Smooth muscle cell (in vitro differentiated cells): ENCODE results near the gene WDR5B. TPM values are rescaled to one million over a fixed set of nuclear protein-coding genes. Genes with fewer than 3 reads are reported as not detected.

ENCODE experiments used
- DNase-seq: peaks from one replicate; lab custom pipeline; 2025; ENCODE audit not compliant: unreplicated experiment; lab: John Stamatoyannopoulos, UW
- H2AFZ ChIP-seq: fragments of 200-600 bp; sonication (generic); 2 replicates; pipeline ENCODE4 v1.6.0; 2016; ENCODE audit warnings: antibody characterized with exemption, low read depth, mild to moderate bottlenecking
- H3F3A ChIP-seq: fragments of 200-600 bp; sonication (generic); 2 replicates; pipeline ENCODE4 v1.6.0; 2017; ENCODE audit warnings: antibody characterized with exemption, low read depth
- H3K27ac ChIP-seq: fragments of 200-600 bp; sonication (generic); 2 replicates; pipeline ENCODE4 v1.5.1; 2016; ENCODE audit warnings: low read depth, mild to moderate bottlenecking
- H3K27me3 ChIP-seq: fragments of 200-600 bp; sonication (generic); 2 replicates; pipeline ENCODE4 v1.6.1; 2016; ENCODE audit warnings: low read depth, mild to moderate bottlenecking
- H3K36me3 ChIP-seq: fragments of 200-600 bp; sonication (generic); 2 replicates; pipeline ENCODE4 v1.5.1; 2016; ENCODE audit warnings: low read depth
- H3K4me1 ChIP-seq: fragments of 200-600 bp; sonication (generic); 2 replicates; pipeline ENCODE4 v1.5.1; 2016; ENCODE audit warnings: low read depth
- H3K4me2 ChIP-seq: fragments of 200-600 bp; sonication (generic); 2 replicates; pipeline ENCODE4 v1.6.0; 2016; ENCODE audit warnings: mild to moderate bottlenecking
- H3K4me3 ChIP-seq: fragments of 200-600 bp; sonication (generic); 2 replicates; pipeline ENCODE4 v1.5.1; 2016; ENCODE audit warnings: mild to moderate bottlenecking
- H3K79me2 ChIP-seq: fragments of 200-600 bp; sonication (generic); 2 replicates; pipeline ENCODE4 v1.6.0; 2016; ENCODE audit warnings: low read depth, mild to moderate bottlenecking
- H3K9ac ChIP-seq: fragments of 200-600 bp; sonication (generic); 2 replicates; pipeline ENCODE4 v1.6.0; 2016; ENCODE audit warnings: low read depth
- H3K9me3 ChIP-seq: fragments of 200-600 bp; sonication (generic); replicated peaks from 2 replicates; pipeline ENCODE4 v1.5.1; 2016; ENCODE audit warnings: low read depth
- H4K20me1 ChIP-seq: fragments of 200-600 bp; sonication (generic); 2 replicates; pipeline ENCODE4 v1.6.0; 2016; ENCODE audit warnings: low read depth
- CTCF ChIP-seq: fragments of 200-600 bp; sonication (generic); IDR thresholded peaks from 2 replicates; pipeline ENCODE4 v1.5.1; 2017; ENCODE audit warnings: borderline replicate concordance, mild to moderate bottlenecking, antibody characterized with exemption; ENCODE audit not compliant: insufficient read depth, poor library complexity, severe bottlenecking
- whole genome bisulfite sequencing: methylation state at CpG from one replicate; pipeline ENCODE4 v1.1.7; 2016; ENCODE audit warnings: low lambda C conversion rate; 5-methylcytosine and 5-hydroxymethylcytosine counted together
- polyA plus RNA-seq: library from polyadenylated mRNA; unstranded; fragments of >200 nt; fragmentation: Nextera tagmentation; extraction: Ambion mirVana; gene quantifications from 2 replicates; pipeline ENCODE4 v1.2.1, GENCODE V29; 2016
- total RNA-seq: library from RNA; depleted of rRNA; stranded (reverse); fragments of >200 nt; gene quantifications from 2 replicates; pipeline ENCODE4 v1.2.3, GENCODE V29; 2014

Gene WDR5B
- total and polyA plus RNA-seq, 2 experiments from 2014 or later = 1.6 to 5.2 TPM

- Histone ChIP-seq H3K4me1 (peaks cover 22% of the 10 kb centered on the region), H3K27me3 (no peaks in the 10 kb centered on the region), H3K4me2 (no peak overlapping the region), H3K9ac (no peak overlapping the region), H3K4me3 (no peak overlapping the region), H4K20me1 (peaks cover 8% of the 10 kb centered on the region), H3K27ac (no peak overlapping the region), H3K79me2 (peaks cover 8% of the 10 kb centered on the region), H3K9me3 (no peaks in the 10 kb centered on the region), H2AFZ (no peak overlapping the region), H3K36me3 (no peaks in the 10 kb centered on the region), H3F3A (peaks cover 22% of the 10 kb centered on the region)
- DNase-seq = no peak
- 91% methylated on average over 1 of the region's 1 CpG for WGBS
- TF ChIP-seq CTCF = no peak
These were observed 18.7 kb downstream of the WDR5B start for GRCh38 chr3:122397201-122397600.

GRCh38 chr3:122396511-122396910 lies 19.4 kb downstream of the WDR5B start:
- peaks cover 28% of the 10 kb centered on the region for H3F3A ChIP-seq
- H4K20me1 ChIP-seq = peaks cover 4% of the 10 kb centered on the region
- H3K4me1 ChIP-seq = peaks cover 22% of the 10 kb centered on the region
- no peak for DNase-seq
- H3K9ac ChIP-seq = no peak overlapping the region
- H3K9me3 ChIP-seq = no peaks in the 10 kb centered on the region
- no peak overlapping the region for H3K4me2 ChIP-seq
- peaks cover 4% of the 10 kb centered on the region for H3K79me2 ChIP-seq
- H3K4me3 ChIP-seq = no peak overlapping the region
- no peak for TF ChIP-seq CTCF
- no peaks in the 10 kb centered on the region for H3K27me3 ChIP-seq
- no peak overlapping the region for H3K27ac ChIP-seq
- no peak overlapping the region for H2AFZ ChIP-seq
- H3K36me3 ChIP-seq = no peaks in the 10 kb centered on the region

GRCh38 chr3:122395582-122395981 lies 20.3 kb downstream of the WDR5B start:
- Histone ChIP-seq H3K27me3 (no peaks in the 10 kb centered on the region), H3K9me3 (no peaks in the 10 kb centered on the region), H3F3A (peaks cover 28% of the 10 kb centered on the region), H3K79me2 (peaks cover 3% of the 10 kb centered on the region), H3K9ac (no peak overlapping the region), H4K20me1 (peaks cover 2% of the 10 kb centered on the region), H3K4me1 (peaks cover 22% of the 10 kb centered on the region), H3K4me2 (peak overlapping the region; percentile 13), H3K36me3 (no peaks in the 10 kb centered on the region), H3K4me3 (no peak overlapping the region), H3K27ac (peak overlapping the region; percentile 87), H2AFZ (no peak overlapping the region)
- TF ChIP-seq CTCF = no peak
- 65% methylated on average over 3 of the region's 3 CpGs for WGBS
- no peak for DNase-seq

- H3K9ac ChIP-seq = peak overlapping the region; percentile 71
- H3K27ac ChIP-seq = peak overlapping the region; percentile 87
- H3K4me1 ChIP-seq = peaks cover 22% of the 10 kb centered on the region
- H3K9me3 ChIP-seq = no peaks in the 10 kb centered on the region
- H3K79me2 ChIP-seq = peaks cover 10% of the 10 kb centered on the region
- peak overlapping the region; percentile 13 for H3K4me2 ChIP-seq
- no peak overlapping the region for H3K4me3 ChIP-seq
- peaks cover 28% of the 10 kb centered on the region for H3F3A ChIP-seq
- H4K20me1 ChIP-seq = peaks cover 14% of the 10 kb centered on the region
- H3K27me3 ChIP-seq = no peaks in the 10 kb centered on the region
- H2AFZ ChIP-seq = peak overlapping the region; percentile 66
- no peaks in the 10 kb centered on the region for H3K36me3 ChIP-seq
- TF ChIP-seq CTCF = no peak
- no peak for DNase-seq
- WGBS = 0% methylated on average over 1 of the region's 1 CpG
These were observed 21.7 kb downstream of the WDR5B start for GRCh38 chr3:122394173-122394572.
